Stomach (tissue), 4 donors: Measurements from ENCODE around the gene RALGDS.

ENCODE experiments used
- CTCF ChIP-seq, 7 experiments: fragments of 450-650 bp in 4 of 7; fragments of 200-600 bp in 3 of 7; sonication (generic) in 3 of 7; IDR thresholded peaks; one replicate each; pipeline ENCODE4 v1.5.1; 2016 to 2019; ENCODE audit warnings: antibody characterized with exemption in 7 of 7, control low read depth in 2 of 7, mild to moderate bottlenecking in 1 of 7
- EP300 ChIP-seq: sonication (generic); formaldehyde crosslinking; IDR thresholded peaks from one replicate; pipeline ENCODE4 v1.6.1; 2017; ENCODE audit warnings: antibody characterized with exemption
- POLR2A ChIP-seq, 4 donors: fragments of 450-650 bp; IDR thresholded peaks; one replicate each; pipeline ENCODE4 v1.6.1; 2016; ENCODE audit warnings: antibody characterized with exemption in 4 of 4, control low read depth in 2 of 4, mild to moderate bottlenecking in 1 of 4, moderate library complexity in 1 of 4
- POLR2AphosphoS5 ChIP-seq, 3 donors: sonication (generic); formaldehyde crosslinking; IDR thresholded peaks; one replicate each; pipeline ENCODE4 v1.6.1; 2016; ENCODE audit warnings: antibody characterized with exemption in 3 of 3

DNA sequence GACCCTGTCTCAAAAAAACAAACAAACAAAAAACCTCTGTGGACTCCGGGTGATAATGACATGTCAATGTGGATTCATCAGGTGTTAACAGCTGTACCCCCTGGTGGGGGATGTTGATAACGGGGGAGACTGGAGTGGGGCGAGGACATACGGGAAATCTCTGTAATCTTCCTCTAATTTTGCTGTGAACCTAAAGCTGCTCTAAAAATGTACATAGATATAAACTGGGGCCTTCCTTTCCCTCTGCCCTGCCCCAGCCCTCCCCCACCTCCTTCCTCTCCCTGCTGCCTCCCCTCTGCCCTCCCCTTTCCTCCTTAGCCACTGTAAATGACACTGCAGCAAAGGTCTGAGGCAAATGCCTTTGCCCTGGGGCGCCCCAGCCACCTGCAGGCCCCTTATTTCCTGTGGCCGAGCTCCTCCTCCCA, 60.6 kb downstream of the RALGDS start:
- TF ChIP-seq CTCF (IDR thresholded peaks at IDR 0.05) (no peak), POLR2A (IDR thresholded peaks at IDR 0.05) (no peak), POLR2AphosphoS5 (IDR thresholded peaks at IDR 0.05) (no peak), EP300 (no peak)
